ENCODE results near the gene ELF1. TPM values are rescaled to one million over a fixed set of nuclear protein-coding genes. Genes with fewer than 3 reads are reported as not detected.

Gene ELF1
- polyA plus RNA-seq, 2 of the 4 experiments (the other 2 are of a cell fraction) = 24.9 to 45.0 TPM

- FAIRE-seq (no peak), DNase-seq (ENCODE audit: low read depth in 1 of 2, low spot score in 1 of 2) (no peak), ATAC-seq (no peak)
- WGBS (ENCODE audit: missing lambda C conversion rate) = 80% methylated on average over 11 of the region's 11 CpGs
- Histone ChIP-seq H3K4me3 (no peak overlapping the region), H3K27ac (no peak overlapping the region), H3K4me2 (no peak overlapping the region), H3K9me3 (no peaks in the 10 kb centered on the region), H3K4me1 (peaks cover 43% of the 10 kb centered on the region)
- ChIA-PET CTCF (interaction anchor here (0.8 to 1.1 kb wide), 2 partner anchors 9 to 28 kb away, joined by 3 to 4 read pairs; no protein-coding TSS in a partner anchor), POLR2A (no interaction called here)
- TF ChIP-seq RCOR1 (IDR thresholded peaks at IDR 0.05; ENCODE audit: low read depth, low read length) (no peak), ZC3H11A (IDR thresholded peaks at IDR 0.05) (no peak), CTCF (IDR thresholded peaks at IDR 0.05) (no peak), POLR2A (IDR thresholded peaks at IDR 0.05; ENCODE audit: low read length) (no peak), PHF8 (IDR thresholded peaks at IDR 0.05; ENCODE audit: borderline replicate concordance, low read depth) (no peak), JUN (IDR thresholded peaks at IDR 0.05) (no peak), NFE2L2 (conservative IDR thresholded peaks at IDR 0.05; ENCODE audit: low read length) (no peak), MAFK (IDR thresholded peaks at IDR 0.05; ENCODE audit: partially characterized antibody) (no peak), SMC3 (IDR thresholded peaks at IDR 0.05) (no peak), KDM5A (IDR thresholded peaks at IDR 0.05) (no peak), BHLHE40 (IDR thresholded peaks at IDR 0.05; ENCODE audit: low read depth, low read length) (no peak), TFCP2L1 (CRISPR knock-in tag; IDR thresholded peaks at IDR 0.05) (no peak)
- TF ChIP-seq, protein P1, sequence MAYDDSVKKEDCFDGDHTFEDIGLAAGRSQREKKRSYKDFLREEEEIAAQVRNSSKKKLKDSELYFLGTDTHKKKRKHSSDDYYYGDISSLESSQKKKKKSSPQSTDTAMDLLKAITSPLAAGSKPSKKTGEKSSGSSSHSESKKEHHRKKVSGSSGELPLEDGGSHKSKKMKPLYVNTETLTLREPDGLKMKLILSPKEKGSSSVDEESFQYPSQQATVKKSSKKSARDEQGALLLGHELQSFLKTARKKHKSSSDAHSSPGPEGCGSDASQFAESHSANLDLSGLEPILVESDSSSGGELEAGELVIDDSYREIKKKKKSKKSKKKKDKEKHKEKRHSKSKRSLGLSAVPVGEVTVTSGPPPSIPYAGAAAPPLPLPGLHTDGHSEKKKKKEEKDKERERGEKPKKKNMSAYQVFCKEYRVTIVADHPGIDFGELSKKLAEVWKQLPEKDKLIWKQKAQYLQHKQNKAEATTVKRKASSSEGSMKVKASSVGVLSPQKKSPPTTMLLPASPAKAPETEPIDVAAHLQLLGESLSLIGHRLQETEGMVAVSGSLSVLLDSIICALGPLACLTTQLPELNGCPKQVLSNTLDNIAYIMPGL (CRISPR knock-in tag; IDR thresholded peaks at IDR 0.05; ENCODE audit: borderline replicate concordance) = no peak
Observed at GRCh38 chr13:41056826-41057711, 38.0 kb upstream of the ELF1 start.

- H3K4me3 ChIP-seq = no peak overlapping the region
- H3K9me3 ChIP-seq = no peaks in the 10 kb centered on the region
- H3K4me2 ChIP-seq = no peak overlapping the region
- H3K27ac ChIP-seq = no peak overlapping the region
- H3K4me1 ChIP-seq = peaks cover 52% of the 10 kb centered on the region
- FAIRE-seq (no peak), ATAC-seq (no peak), DNase-seq (ENCODE audit: low read depth in 1 of 2, low spot score in 1 of 2) (no peak)
- POLR2A ChIA-PET = no interaction called here
- no peak for TF ChIP-seq RARB (CRISPR knock-in tag; IDR thresholded peaks at IDR 0.05)
- no peak for TF ChIP-seq MYC (IDR thresholded peaks at IDR 0.05; ENCODE audit: borderline replicate concordance, low read length)
- no peak for TF ChIP-seq ATOH8 (CRISPR knock-in tag; IDR thresholded peaks at IDR 0.05; ENCODE audit: low read depth)
- no peak for TF ChIP-seq HOXA7 (CRISPR knock-in tag; IDR thresholded peaks at IDR 0.05)
- no peak for TF ChIP-seq NFE2L2 (conservative IDR thresholded peaks at IDR 0.05; ENCODE audit: low read length)
- TF ChIP-seq FOXS1 (CRISPR knock-in tag; IDR thresholded peaks at IDR 0.05) = no peak
- TF ChIP-seq SMC3 (IDR thresholded peaks at IDR 0.05) = no peak
- no peak for TF ChIP-seq JUN (IDR thresholded peaks at IDR 0.05)
- CTCF ChIA-PET = interaction anchor here (1.1 to 2.6 kb wide), 2 partner anchors 27 to 31 kb away, joined by 3 to 8 read pairs; no protein-coding TSS in a partner anchor
Observed at GRCh38 chr13:41056194-41056593, 37.1 kb upstream of the ELF1 start.
